Endothelial cell of umbilical vein (primary cell): ENCODE results near the gene PTPRF. TPM values are rescaled to one million over a fixed set of nuclear protein-coding genes. Genes with fewer than 3 reads are reported as not detected.
A peak's percentile ranks its signal among the peaks of the same experiment; 100 is the strongest.

Experiments
- BruUV-seq: library from RNA; stranded (reverse); fragments of 400-500 nt; replicated peaks from 2 replicates; lab custom pipeline; 2021; lab: Mats Ljungman, UMichigan
- CTCF ChIA-PET: fragments of 300-600, 350-600 bp; sonication (Branson Sonifier 250); formaldehyde crosslinking; loops from one replicate; lab custom pipeline; 2021; ENCODE audit warnings: antibody characterized with exemption, inconsistent platforms; lab: Charles Lee
- POLR2A ChIA-PET: fragments of 300-600, 350-600 bp; sonication (Branson Sonifier 250); formaldehyde crosslinking; loops from one replicate; lab custom pipeline; 2021; ENCODE audit warnings: antibody characterized with exemption, inconsistent platforms; lab: Charles Lee
- DNase-seq: peaks from one replicate; pipeline ENCODE4 v3.0.0-alpha.2; 2011; ENCODE audit warnings: low read depth, low spot score
- FAIRE-seq: peaks from 2 replicates; lab custom pipeline; 2011; peaks lifted over from hg19 to GRCh38; lab: Jason Lieb, UNC
- H2AFZ ChIP-seq: 2 replicates; pipeline ENCODE4 v1.6.0; 2012; ENCODE audit warnings: low read depth, low read length, control low read depth, inconsistent platforms
- H3K27ac ChIP-seq: 2 replicates; pipeline ENCODE4 v1.5.1; 2011; ENCODE audit warnings: low read depth, mild to moderate bottlenecking, control low read depth, low read length, moderate library complexity; ENCODE audit not compliant: insufficient read depth
- H3K27me3 ChIP-seq, 2 experiments: 2 replicates each; pipeline versions ENCODE4 v1.6.0 to v1.6.1; 2011; ENCODE audit warnings: low read length in 2 of 2, mixed read lengths in 1 of 2; ENCODE audit not compliant: control insufficient read depth in 2 of 2, insufficient read depth in 2 of 2
- H3K36me3 ChIP-seq, 2 experiments: 2 replicates in 1 of 2; 3 replicates in 1 of 2; pipeline ENCODE4 v1.5.1; 2011; ENCODE audit warnings: low read length in 2 of 2, mild to moderate bottlenecking in 1 of 2, moderate library complexity in 1 of 2; ENCODE audit not compliant: control insufficient read depth in 2 of 2, insufficient read depth in 2 of 2; ENCODE audit errors: extremely low read depth in 1 of 2
- H3K4me1 ChIP-seq: 3 replicates; pipeline ENCODE4 v1.5.1; 2011; ENCODE audit warnings: mild to moderate bottlenecking, low read length; ENCODE audit not compliant: control insufficient read depth, insufficient read depth; ENCODE audit errors: extremely low read depth
- H3K4me2 ChIP-seq: 2 replicates; pipeline ENCODE4 v1.6.1; 2011; ENCODE audit warnings: low read length, control low read depth, mixed read lengths; ENCODE audit not compliant: insufficient read depth
- H3K4me3 ChIP-seq, 3 experiments: fragments of 200-600 bp in 1 of 3; sonication (generic), shearing (Covaris generic) in 1 of 3; replicated peaks in 1 of 3; 2 replicates each; pipeline ENCODE4 v1.5.1; 2011 to 2016; ENCODE audit warnings: control low read depth in 3 of 3, low read length in 3 of 3, mild to moderate bottlenecking in 2 of 3, inconsistent platforms in 1 of 3, low read depth in 1 of 3, moderate library complexity in 1 of 3; ENCODE audit not compliant: insufficient read depth in 1 of 3
- H3K79me2 ChIP-seq: 2 replicates; pipeline ENCODE4 v1.6.0; 2012; ENCODE audit warnings: low read length, inconsistent platforms; ENCODE audit not compliant: control insufficient read depth, insufficient read depth
- H3K9ac ChIP-seq: replicated peaks from 2 replicates; pipeline ENCODE3; 2011; ENCODE audit warnings: low read length, control low read depth; ENCODE audit not compliant: insufficient read depth; ENCODE audit errors: extremely low read depth
- H3K9me1 ChIP-seq: replicated peaks from 3 replicates; pipeline ENCODE4 v1.6.0; 2011; ENCODE audit warnings: mild to moderate bottlenecking, low read length; ENCODE audit not compliant: control insufficient read depth, insufficient read depth; ENCODE audit errors: extremely low read depth
- H3K9me3 ChIP-seq: replicated peaks from 2 replicates; pipeline ENCODE4 v1.5.1; 2012; ENCODE audit warnings: low read length, inconsistent platforms; ENCODE audit not compliant: control insufficient read depth, insufficient read depth
- H4K20me1 ChIP-seq: replicated peaks from 2 replicates; pipeline ENCODE3; 2011; ENCODE audit warnings: mild to moderate bottlenecking, low read length; ENCODE audit not compliant: control insufficient read depth, insufficient read depth; ENCODE audit errors: extremely low read depth
- CTCF ChIP-seq, 2 donors: IDR thresholded peaks; 1 replicate in 1 of 2; 2 replicates in 1 of 2; pipeline ENCODE4 v1.5.1; 2011; ENCODE audit warnings: low read length in 2 of 2, mild to moderate bottlenecking in 2 of 2, moderate library complexity in 2 of 2, control low read depth in 1 of 2, inconsistent platforms in 1 of 2, low read depth in 1 of 2; ENCODE audit not compliant: insufficient read depth in 1 of 2; ENCODE audit errors: extremely low read depth in 1 of 2
- EZH2 ChIP-seq: IDR thresholded peaks from 2 replicates; pipeline ENCODE4 v1.6.1; 2012; ENCODE audit warnings: borderline replicate concordance, low read depth, mild to moderate bottlenecking, moderate library complexity, low read length, inconsistent platforms; ENCODE audit not compliant: severe bottlenecking
- FOS ChIP-seq: IDR thresholded peaks from 2 replicates; pipeline ENCODE4 v1.6.1; 2011; ENCODE audit warnings: mild to moderate bottlenecking, low read length, moderate library complexity, borderline replicate concordance; ENCODE audit not compliant: insufficient read depth
- GATA2 ChIP-seq: IDR thresholded peaks from 2 replicates; pipeline ENCODE4 v1.7.0; 2011; ENCODE audit warnings: low read depth, mild to moderate bottlenecking, moderate library complexity, mixed read lengths, low read length; ENCODE audit not compliant: insufficient read length, insufficient read depth
- JUN ChIP-seq: IDR thresholded peaks from 2 replicates; pipeline ENCODE4 v1.6.1; 2011; ENCODE audit warnings: borderline replicate concordance, low read depth; ENCODE audit not compliant: insufficient read length, insufficient read depth
- MAX ChIP-seq: IDR thresholded peaks from 2 replicates; pipeline ENCODE4 v1.6.1; 2011; ENCODE audit not compliant: insufficient read depth, insufficient read length
- MYC ChIP-seq: IDR thresholded peaks from one replicate; pipeline ENCODE4 v1.6.1; 2011; ENCODE audit warnings: mild to moderate bottlenecking, low read depth, low read length
- POLR2A ChIP-seq: IDR thresholded peaks from 2 replicates; pipeline ENCODE4 v1.6.1; 2012; ENCODE audit warnings: low read depth, mild to moderate bottlenecking, control low read depth, low read length
- POLR2AphosphoS5 ChIP-seq: IDR thresholded peaks from 2 replicates; pipeline ENCODE4 v1.6.1; 2012; ENCODE audit warnings: low read depth, mild to moderate bottlenecking, control low read depth, low read length, moderate library complexity; ENCODE audit not compliant: insufficient read depth
- dilution Hi-C: fragments of 300-500 bp; cut with MboI; formaldehyde crosslinking; loops from one replicate; pipeline ENCODE4 v1.15.0; 2019; ENCODE audit warnings: low sequenced_read_pairs; ENCODE audit not compliant: extremely low pct_ligation_motif_present
- intact Hi-C: fragments of 100-400 bp; cut with micrococcal nuclease; formaldehyde crosslinking; loops from one replicate; pipeline ENCODE4 v1.10.0; 2022
- polyA plus RNA-seq, 4 experiments: library from polyadenylated mRNA; depleted of rRNA in 3 of 4; stranded (reverse) in 3 of 4; unstranded in 1 of 4; fragments of >200 nt; gene quantifications; 2 replicates each; pipeline versions ENCODE4 v1.2.1 to v1.2.3, GENCODE V29; 2011 to 2012; ENCODE audit warnings: missing spikeins in 1 of 4
- total RNA-seq: library from RNA; stranded (reverse); gene quantifications from 2 replicates; pipeline ENCODE4 v1.2.3, GENCODE V29; 2021

PTPRF gene
- total and polyA plus RNA-seq, 2 donors (not counting 3 experiments of a cell fraction or from before 2014, with no cell fraction given), result 217 to 338 TPM

DNA sequence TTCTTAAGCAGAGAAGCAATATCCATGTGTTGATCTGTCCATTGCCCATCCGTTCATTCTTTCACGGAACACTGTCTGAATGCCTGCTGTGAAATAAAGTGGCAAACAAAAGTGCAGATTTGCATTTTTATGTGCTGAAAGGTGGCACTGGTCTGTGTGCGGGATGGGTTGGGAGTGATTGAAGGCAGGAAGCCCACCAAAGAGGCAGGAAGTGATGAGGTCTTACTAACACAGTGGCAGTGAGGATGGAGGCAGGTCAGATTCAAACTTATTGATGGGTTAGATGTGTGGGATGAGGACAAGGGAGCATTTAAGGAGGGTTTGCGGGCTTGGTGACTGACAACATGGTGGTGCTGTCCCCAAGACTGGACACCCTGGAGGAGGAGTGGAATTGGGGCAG, 8.3 kb downstream of the PTPRF start:
- FAIRE-seq (peak; percentile 68), DNase-seq (no peak)
- Histone ChIP-seq H3K27me3 (no peaks in the 10 kb centered on the region), H3K4me1 (peaks cover 23% of the 10 kb centered on the region), H4K20me1 (no peaks in the 10 kb centered on the region), H3K9me3 (no peaks in the 10 kb centered on the region), H3K36me3 (peaks cover 0 to 13% of the 10 kb centered on the region in 2 experiments), H3K9me1 (no peaks in the 10 kb centered on the region), H3K4me3 (no peak overlapping the region), H3K79me2 (peaks cover 78% of the 10 kb centered on the region), H3K9ac (no peak overlapping the region), H3K27ac (no peak overlapping the region), H3K4me2 (no peak overlapping the region), H2AFZ (no peak overlapping the region)
- POLR2A ChIA-PET, result no interaction called here
- CTCF ChIA-PET, result no interaction called here
- TF ChIP-seq EZH2 (no peak), JUN (no peak), POLR2A (no peak), MYC (no peak), MAX (no peak), FOS (no peak), POLR2AphosphoS5 (no peak), CTCF (IDR thresholded peaks at IDR 0.05; ENCODE audit: extremely low read depth in 1 of 2, insufficient read depth in 1 of 2, low read depth in 1 of 2, low read length in 2 of 2) (no peak), GATA2 (no peak)
- intact Hi-C loops (no loop called here), dilution Hi-C loops (no loop called here)
- BruUV-seq, result no TSS peak
